IMR-90 (cell line): ENCODE results near the gene LRTM1. TPM values are rescaled to one million over a fixed set of nuclear protein-coding genes. Genes with fewer than 3 reads are reported as not detected.

Experiments
- ATAC-seq: fragments of 200-7000 bp; cut with Tn5 transposase; 2 replicates; pipeline ENCODE4 v1.9.1; 2020; ENCODE audit warnings: low read depth, mild to moderate bottlenecking, moderate library complexity
- BruUV-seq: library from RNA; stranded (reverse); fragments of 400-500 nt; replicated peaks from 2 replicates; lab custom pipeline; 2021; lab: Mats Ljungman, UMichigan
- CTCF ChIA-PET: fragments of 300-600 bp; formaldehyde crosslinking; extraction: SDS; loops from one replicate; lab custom pipeline; 2021; ENCODE audit warnings: antibody characterized with exemption; lab: Yijun Ruan, JAX
- POLR2A ChIA-PET: fragments of 300-600 bp; sonication (Branson Sonifier 250); formaldehyde crosslinking; loops from one replicate; lab custom pipeline; 2022; ENCODE audit warnings: antibody characterized with exemption; ENCODE audit not compliant: unreplicated experiment; lab: Charles Lee
- DNase-seq: peaks from one replicate; pipeline ENCODE4 v3.0.0; 2013
- H2AFZ ChIP-seq: replicated peaks from 2 replicates; pipeline ENCODE3; 2013; ENCODE audit warnings: low read length, mild to moderate bottlenecking; ENCODE audit not compliant: poor library complexity
- H2AK5ac ChIP-seq: 2 replicates; pipeline ENCODE4 v1.6.1; 2013; ENCODE audit warnings: low read depth, low read length, inconsistent platforms
- H2AK9ac ChIP-seq: replicated peaks from 2 replicates; pipeline ENCODE3; 2013; ENCODE audit warnings: mild to moderate bottlenecking, low read depth, low read length, moderate library complexity; ENCODE audit not compliant: poor library complexity
- H2BK120ac ChIP-seq: 2 replicates; pipeline ENCODE4 v1.6.1; 2013; ENCODE audit warnings: low read depth, low read length, inconsistent platforms
- H2BK15ac ChIP-seq: 3 replicates; pipeline ENCODE4 v1.6.1; 2013; ENCODE audit warnings: low read depth, low read length, inconsistent platforms
- H2BK20ac ChIP-seq: 2 replicates; pipeline ENCODE4 v1.6.1; 2013; ENCODE audit warnings: low read depth, mild to moderate bottlenecking, inconsistent platforms, low read length, moderate library complexity
- H2BK5ac ChIP-seq: 2 replicates; pipeline ENCODE4 v1.6.1; 2013; ENCODE audit warnings: mild to moderate bottlenecking, low read depth, low read length, inconsistent platforms; ENCODE audit not compliant: poor library complexity, severe bottlenecking
- H3K14ac ChIP-seq: replicated peaks from 2 replicates; pipeline ENCODE4 v1.6.1; 2013; ENCODE audit warnings: low read depth, low read length, inconsistent platforms
- H3K18ac ChIP-seq: 2 replicates; pipeline ENCODE4 v1.6.1; 2013; ENCODE audit warnings: low read depth, low read length, control low read depth
- H3K23ac ChIP-seq: 2 replicates; pipeline ENCODE4 v1.6.1; 2013; ENCODE audit warnings: low read depth, low read length, inconsistent platforms
- H3K27ac ChIP-seq: 2 replicates; pipeline ENCODE4 v1.5.1; 2013; ENCODE audit warnings: mild to moderate bottlenecking, control low read depth, low read length; ENCODE audit not compliant: insufficient read depth
- H3K27me3 ChIP-seq: 2 replicates; pipeline ENCODE4 v1.6.1; 2013; ENCODE audit warnings: low read length; ENCODE audit not compliant: control insufficient read depth, insufficient read depth
- H3K36me3 ChIP-seq: 2 replicates; pipeline ENCODE4 v1.6.1; 2013; ENCODE audit warnings: low read length, mixed read lengths; ENCODE audit not compliant: control insufficient read depth, insufficient read depth
- H3K4ac ChIP-seq: 2 replicates; pipeline ENCODE4 v1.6.1; 2013; ENCODE audit warnings: low read depth, low read length, inconsistent platforms
- H3K4me1 ChIP-seq: 2 replicates; pipeline ENCODE4 v1.6.1; 2013; ENCODE audit warnings: low read length, mixed read lengths; ENCODE audit not compliant: control insufficient read depth, insufficient read depth
- H3K4me2 ChIP-seq: 2 replicates; pipeline ENCODE4 v1.6.1; 2013; ENCODE audit warnings: low read depth, mild to moderate bottlenecking, control low read depth, low read length, moderate library complexity
- H3K4me3 ChIP-seq: 2 replicates; pipeline ENCODE4 v1.5.1; 2013; ENCODE audit warnings: low read depth, mild to moderate bottlenecking, control low read depth, low read length, moderate library complexity; ENCODE audit not compliant: insufficient read depth
- H3K56ac ChIP-seq: 2 replicates; pipeline ENCODE4 v1.6.1; 2013; ENCODE audit warnings: low read length, inconsistent platforms; ENCODE audit not compliant: insufficient read depth; ENCODE audit errors: extremely low read depth
- H3K79me1 ChIP-seq, 2 experiments: 2 replicates each; pipeline ENCODE4 v1.6.1; 2013; ENCODE audit warnings: low read length in 2 of 2, inconsistent platforms in 1 of 2, low read depth in 1 of 2
- H3K9ac ChIP-seq: 2 replicates; pipeline ENCODE4 v1.6.1; 2013; ENCODE audit warnings: low read depth, low read length, control low read depth
- H3K9me1 ChIP-seq: 2 replicates; pipeline ENCODE4 v1.6.1; 2013; ENCODE audit warnings: low read length, inconsistent platforms; ENCODE audit not compliant: insufficient read depth
- H3K9me3 ChIP-seq: 2 replicates; pipeline ENCODE4 v1.6.1; 2013; ENCODE audit warnings: low read length; ENCODE audit not compliant: control insufficient read depth, insufficient read depth
- H4K20me1 ChIP-seq: 2 replicates; pipeline ENCODE4 v1.6.1; 2013; ENCODE audit warnings: low read length, inconsistent platforms; ENCODE audit not compliant: insufficient read depth
- H4K5ac ChIP-seq: 2 replicates; pipeline ENCODE4 v1.6.1; 2013; ENCODE audit warnings: mild to moderate bottlenecking, low read depth, low read length, control low read depth
- H4K8ac ChIP-seq, 2 experiments: 2 replicates each; pipeline ENCODE4 v1.6.1; 2013; ENCODE audit warnings: low read depth in 2 of 2, low read length in 2 of 2, control low read depth in 1 of 2, inconsistent platforms in 1 of 2
- H4K91ac ChIP-seq: 2 replicates; pipeline ENCODE4 v1.6.1; 2013; ENCODE audit warnings: low read depth, low read length, inconsistent platforms; ENCODE audit not compliant: insufficient read depth
- BHLHE40 ChIP-seq: fragments of 150-350 bp; IDR thresholded peaks from 2 replicates; pipeline ENCODE4 v1.6.1; 2016; ENCODE audit warnings: mild to moderate bottlenecking, low read depth, low read length
- CEBPB ChIP-seq: IDR thresholded peaks from 2 replicates; pipeline ENCODE4 v1.6.1; 2012; ENCODE audit warnings: low read depth, low read length, improper control_type of control experiment
- CHD1 ChIP-seq: IDR thresholded peaks from 2 replicates; pipeline ENCODE4 v1.6.1; 2012; ENCODE audit warnings: low read depth, low read length, improper control_type of control experiment
- MAZ ChIP-seq: IDR thresholded peaks from 2 replicates; pipeline ENCODE4 v1.6.1; 2012; ENCODE audit warnings: low read depth, mild to moderate bottlenecking, low read length, improper control_type of control experiment, moderate library complexity, borderline replicate concordance
- MXI1 ChIP-seq: IDR thresholded peaks from 2 replicates; pipeline ENCODE4 v1.6.1; 2012; ENCODE audit warnings: low read depth, mild to moderate bottlenecking, low read length, moderate library complexity, borderline replicate concordance
- NFE2L2 ChIP-seq: fragments of 150-350 bp; IDR thresholded peaks from 2 replicates; pipeline ENCODE4 v1.6.1; 2016; ENCODE audit warnings: low read depth, mild to moderate bottlenecking, low read length
- POLR2A ChIP-seq: IDR thresholded peaks from 2 replicates; pipeline ENCODE4 v1.6.1; 2012; ENCODE audit warnings: mild to moderate bottlenecking, low read depth, low read length
- WGBS, 2 experiments: methylation state at CpG; one replicate each; pipeline versions ENCODE4 v1.1.5 to v1.1.7; 2013; ENCODE audit warnings: missing lambda C conversion rate in 2 of 2; ENCODE audit not compliant: insufficient read length in 1 of 2; ENCODE audit errors: extremely low coverage in 2 of 2; 5-methylcytosine and 5-hydroxymethylcytosine counted together
- dilution Hi-C: fragments of 300-500 bp; cut with HindIII; formaldehyde crosslinking; loops from one replicate; pipeline ENCODE4 v1.14.3; 2018; ENCODE audit warnings: low sequenced_read_pairs; ENCODE audit not compliant: unreplicated experiment
- in situ Hi-C: fragments of 300-500 bp; cut with MboI; formaldehyde crosslinking; loops from 3 replicates; pipeline ENCODE4 v1.14.3; 2019; ENCODE audit warnings: low sequenced_read_pairs, inconsistent platforms, mixed read lengths
- intact Hi-C: fragments of 100-400 bp; cut with micrococcal nuclease; formaldehyde crosslinking; loops from 2 replicates; pipeline ENCODE4 v1.10.0; 2022
- polyA plus RNA-seq, 3 experiments: library from polyadenylated mRNA; depleted of rRNA; stranded (reverse); fragments of >200 nt; gene quantifications; 2 replicates each; pipeline ENCODE4 v1.2.3, GENCODE V29; 2012; ENCODE audit warnings: low replicate concordance in 1 of 3
- total RNA-seq: library from RNA; depleted of rRNA; stranded (reverse); fragments of >200 nt; gene quantifications from 2 replicates; pipeline ENCODE4 v1.2.3, GENCODE V29; 2012
- TF ChIP-seq, protein P1 (sequence below): conservative IDR thresholded peaks from 2 replicates; pipeline ENCODE4 v1.5.1; 2012; ENCODE audit warnings: mild to moderate bottlenecking, low read depth, low read length, improper control_type of control experiment
- TF ChIP-seq, protein P2 (sequence below): fragments of 150-350 bp; IDR thresholded peaks from 2 replicates; pipeline ENCODE4 v1.6.1; 2016; ENCODE audit warnings: low read depth, mild to moderate bottlenecking, low read length, moderate library complexity, borderline replicate concordance

Gene LRTM1
- total and polyA plus RNA-seq, 2 of the 4 experiments (the other 2 are of a cell fraction), result not detected

DNA sequence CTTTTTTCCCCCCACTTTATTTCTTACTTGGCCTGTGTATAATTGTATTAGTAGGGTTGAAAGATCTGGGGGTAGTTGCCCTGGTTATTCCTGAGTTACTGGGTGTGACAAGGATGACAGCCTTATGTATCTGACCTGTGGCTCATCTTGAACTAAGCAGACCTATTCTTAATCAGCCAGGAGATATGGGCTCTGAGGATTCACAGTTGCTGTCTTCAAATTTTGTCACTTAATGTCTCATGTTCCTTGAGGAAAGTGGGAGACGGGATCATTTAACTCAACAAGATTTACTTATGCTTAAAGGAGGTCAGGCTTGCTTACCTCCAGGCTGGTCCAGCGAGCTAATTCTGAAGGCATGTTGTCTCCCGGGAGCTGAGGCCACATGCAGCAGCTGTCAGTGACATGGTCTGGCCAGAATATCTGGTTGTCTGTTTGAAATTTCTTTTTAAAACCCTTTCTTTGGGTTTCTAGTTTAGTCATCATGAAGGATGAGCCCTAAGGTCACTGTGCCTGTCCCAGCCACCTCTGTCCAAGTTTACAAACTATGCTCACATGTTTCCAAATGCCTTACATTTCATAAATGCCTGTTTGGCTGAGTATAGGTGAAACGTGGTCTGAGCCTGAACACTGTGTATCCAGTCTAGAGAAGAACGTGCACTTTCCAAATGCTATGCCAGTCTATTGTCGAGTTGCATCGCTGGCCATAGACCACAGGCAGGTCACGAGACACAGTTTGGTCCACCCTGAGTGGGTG is 26.8 kb downstream of the LRTM1 start:
- Histone ChIP-seq H3K23ac (peak overlapping the region; percentile 16; the same call in 1 of the 2 replicates), H2BK15ac (peak overlapping the region; percentile 8; the same call in 2 of the 3 replicates), H3K56ac (peak overlapping the region; percentile 11; the same call in 1 of the 2 replicates), H3K4ac (peak overlapping the region; percentile 71), H2BK120ac (peak overlapping the region; percentile 74), H3K9me3 (no peaks in the 10 kb centered on the region), H2AK9ac (no peak overlapping the region), H3K9me1 (peaks cover 21% of the 10 kb centered on the region), H3K4me1 (peaks cover 23% of the 10 kb centered on the region), H2BK5ac (peak overlapping the region; percentile 74), H2BK20ac (peak overlapping the region; percentile 77), H4K20me1 (no peaks in the 10 kb centered on the region), H3K27me3 (no peaks in the 10 kb centered on the region), H3K18ac (peak overlapping the region; percentile 88; the same call in 1 of the 2 replicates), H3K4me3 (no peak overlapping the region), H3K27ac (peak overlapping the region; percentile 58), H4K91ac (peak overlapping the region; percentile 84), H2AK5ac (peak overlapping the region; percentile 41), H3K79me1 (no peaks in the 10 kb centered on the region), H2AFZ (peak overlapping the region; percentile 3), H3K9ac (no peak overlapping the region; the same call in 1 of the 2 replicates), H3K36me3 (no peaks in the 10 kb centered on the region), H3K4me2 (peak overlapping the region; percentile 14; the same call in 1 of the 2 replicates), H4K5ac (peak overlapping the region; percentile 36; the same call in 1 of the 2 replicates), H4K8ac (peak overlapping the region; percentile 37 to 49; a peak in 3 of 4 replicates), H3K14ac (peak overlapping the region; percentile 26)
- peak; percentile 46 for DNase-seq
- dilution Hi-C loops (no loop called here), in situ Hi-C loops (no loop called here), intact Hi-C loops (no loop called here)
- CTCF ChIA-PET, result no interaction called here
- 37% methylated on average over 3 of the region's 8 CpGs; no CpG with 5 or more reads in 1 of the 2 experiments for WGBS, 2 experiments
- peak; percentile 60 for ATAC-seq
- no TSS peak for BruUV-seq
- POLR2A ChIA-PET, result no interaction called here
- TF ChIP-seq, protein P1, sequence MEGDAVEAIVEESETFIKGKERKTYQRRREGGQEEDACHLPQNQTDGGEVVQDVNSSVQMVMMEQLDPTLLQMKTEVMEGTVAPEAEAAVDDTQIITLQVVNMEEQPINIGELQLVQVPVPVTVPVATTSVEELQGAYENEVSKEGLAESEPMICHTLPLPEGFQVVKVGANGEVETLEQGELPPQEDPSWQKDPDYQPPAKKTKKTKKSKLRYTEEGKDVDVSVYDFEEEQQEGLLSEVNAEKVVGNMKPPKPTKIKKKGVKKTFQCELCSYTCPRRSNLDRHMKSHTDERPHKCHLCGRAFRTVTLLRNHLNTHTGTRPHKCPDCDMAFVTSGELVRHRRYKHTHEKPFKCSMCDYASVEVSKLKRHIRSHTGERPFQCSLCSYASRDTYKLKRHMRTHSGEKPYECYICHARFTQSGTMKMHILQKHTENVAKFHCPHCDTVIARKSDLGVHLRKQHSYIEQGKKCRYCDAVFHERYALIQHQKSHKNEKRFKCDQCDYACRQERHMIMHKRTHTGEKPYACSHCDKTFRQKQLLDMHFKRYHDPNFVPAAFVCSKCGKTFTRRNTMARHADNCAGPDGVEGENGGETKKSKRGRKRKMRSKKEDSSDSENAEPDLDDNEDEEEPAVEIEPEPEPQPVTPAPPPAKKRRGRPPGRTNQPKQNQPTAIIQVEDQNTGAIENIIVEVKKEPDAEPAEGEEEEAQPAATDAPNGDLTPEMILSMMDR, result no peak
- peak; percentile 71; the same call in 1 of the 2 replicates for TF ChIP-seq MXI1
- TF ChIP-seq BHLHE40, result peak; percentile 13; the same call in 1 of the 2 replicates
- TF ChIP-seq, protein P2, sequence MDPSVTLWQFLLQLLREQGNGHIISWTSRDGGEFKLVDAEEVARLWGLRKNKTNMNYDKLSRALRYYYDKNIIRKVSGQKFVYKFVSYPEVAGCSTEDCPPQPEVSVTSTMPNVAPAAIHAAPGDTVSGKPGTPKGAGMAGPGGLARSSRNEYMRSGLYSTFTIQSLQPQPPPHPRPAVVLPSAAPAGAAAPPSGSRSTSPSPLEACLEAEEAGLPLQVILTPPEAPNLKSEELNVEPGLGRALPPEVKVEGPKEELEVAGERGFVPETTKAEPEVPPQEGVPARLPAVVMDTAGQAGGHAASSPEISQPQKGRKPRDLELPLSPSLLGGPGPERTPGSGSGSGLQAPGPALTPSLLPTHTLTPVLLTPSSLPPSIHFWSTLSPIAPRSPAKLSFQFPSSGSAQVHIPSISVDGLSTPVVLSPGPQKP, result no peak
- no peak for TF ChIP-seq NFE2L2
- no peak for TF ChIP-seq CHD1
- TF ChIP-seq CEBPB, result no peak
- no peak for TF ChIP-seq POLR2A
- no peak for TF ChIP-seq MAZ
